HepG2 (cell line): ENCODE measurements around the gene RARS2. TPM values are rescaled to one million over a fixed set of nuclear protein-coding genes. Genes with fewer than 3 reads are reported as not detected.

Source experiments
- ATF7 ChIP-seq, 2 experiments: fragments of 450-650 bp in 1 of 2; sonication (generic) in 1 of 2; formaldehyde crosslinking in 1 of 2; IDR thresholded peaks; 2 replicates each; pipeline versions ENCODE4 v1.4.0 to v1.6.1; 2016 to 2020; ENCODE audit warnings: antibody characterized with exemption in 1 of 2, mild to moderate bottlenecking in 1 of 2, missing genetic modification reagents in 1 of 2
- EED ChIP-seq: sonication (generic); formaldehyde crosslinking; IDR thresholded peaks from 2 replicates; pipeline ENCODE4 v1.5.0; 2020; ENCODE audit warnings: mild to moderate bottlenecking, missing genetic modification reagents
- HMG20B ChIP-seq: conservative IDR thresholded peaks from 2 replicates; pipeline ENCODE4 v1.6.1; 2016; ENCODE audit warnings: missing genetic modification reagents, missing compliant biosample characterization
- HOXA9 ChIP-seq: sonication (generic); formaldehyde crosslinking; IDR thresholded peaks from 2 replicates; pipeline ENCODE4 v1.8.1; 2022; ENCODE audit warnings: missing genetic modification reagents, mild to moderate bottlenecking, moderate library complexity, borderline replicate concordance
- JARID2 ChIP-seq: sonication (generic); formaldehyde crosslinking; IDR thresholded peaks from 2 replicates; pipeline ENCODE4 v1.8.1; 2023; ENCODE audit warnings: missing genetic modification reagents, inconsistent platforms; ENCODE audit not compliant: insufficient replicate concordance
- MAF1 ChIP-seq: sonication (generic); formaldehyde crosslinking; IDR thresholded peaks from 2 replicates; pipeline ENCODE4 v1.5.0; 2020; ENCODE audit warnings: missing genetic modification reagents, borderline replicate concordance
- MAZ ChIP-seq, 2 experiments: sonication (generic) in 1 of 2; formaldehyde crosslinking in 1 of 2; IDR thresholded peaks; 2 replicates each; pipeline versions ENCODE4 v1.5.0 to v1.6.1; 2012 to 2020; ENCODE audit warnings: low read depth in 2 of 2, mild to moderate bottlenecking in 2 of 2, borderline replicate concordance in 1 of 2, improper control_type of control experiment in 1 of 2, low read length in 1 of 2, missing genetic modification reagents in 1 of 2, moderate library complexity in 1 of 2
- MEIS1 ChIP-seq: sonication (generic); formaldehyde crosslinking; IDR thresholded peaks from 2 replicates; pipeline ENCODE4 v1.9.0; 2021; ENCODE audit warnings: mild to moderate bottlenecking, missing genetic modification reagents, moderate library complexity, borderline replicate concordance
- NR1H2 ChIP-seq: sonication (generic); formaldehyde crosslinking; IDR thresholded peaks from 2 replicates; pipeline ENCODE4 v1.8.1; 2022; ENCODE audit warnings: low read depth, missing genetic modification reagents, borderline replicate concordance
- NR2F1 ChIP-seq, 2 experiments: fragments of 450-650 bp in 1 of 2; formaldehyde crosslinking in 1 of 2; IDR thresholded peaks; 2 replicates each; pipeline versions ENCODE4 v1.5.0 to v1.6.1; 2016 to 2020; ENCODE audit warnings: mild to moderate bottlenecking in 1 of 2, missing compliant biosample characterization in 1 of 2, missing genetic modification reagents in 1 of 2, moderate library complexity in 1 of 2
- NR2F2 ChIP-seq: IDR thresholded peaks from 2 replicates; pipeline ENCODE4 v1.6.1; 2012; ENCODE audit warnings: low read depth, inconsistent platforms, borderline replicate concordance
- PAX8 ChIP-seq: sonication (generic); formaldehyde crosslinking; IDR thresholded peaks from 2 replicates; pipeline ENCODE4 v1.8.0; 2022; ENCODE audit warnings: mild to moderate bottlenecking, missing genetic modification reagents, borderline replicate concordance
- PBX2 ChIP-seq: IDR thresholded peaks from 2 replicates; pipeline ENCODE4 v1.6.1; 2016; ENCODE audit warnings: control low read depth
- PITX1 ChIP-seq: sonication (generic); formaldehyde crosslinking; IDR thresholded peaks from 2 replicates; pipeline ENCODE4 v1.5.1; 2020; ENCODE audit warnings: mild to moderate bottlenecking, missing genetic modification reagents
- TGIF2 ChIP-seq: IDR thresholded peaks from 2 replicates; pipeline ENCODE4 v1.6.1; 2016; ENCODE audit warnings: control low read depth, missing compliant biosample characterization
- THYN1 ChIP-seq: sonication (generic); formaldehyde crosslinking; IDR thresholded peaks from 2 replicates; pipeline ENCODE4 v1.8.1; 2023; ENCODE audit warnings: low read depth, mild to moderate bottlenecking, moderate library complexity, missing genetic modification reagents, borderline replicate concordance
- ZBTB8A ChIP-seq: sonication (generic); formaldehyde crosslinking; IDR thresholded peaks from 2 replicates; pipeline ENCODE4 v1.4.0; 2020; ENCODE audit warnings: mild to moderate bottlenecking, low read depth, missing genetic modification reagents, borderline replicate concordance
- ZFP37 ChIP-seq: sonication (generic); formaldehyde crosslinking; IDR thresholded peaks from 2 replicates; pipeline ENCODE4 v1.4.0; 2020; ENCODE audit warnings: missing genetic modification reagents, borderline replicate concordance
- ZFP62 ChIP-seq: sonication (generic); formaldehyde crosslinking; IDR thresholded peaks from 2 replicates; pipeline ENCODE4 v1.4.0; 2020; ENCODE audit warnings: missing genetic modification reagents
- ZNF431 ChIP-seq: sonication (generic); formaldehyde crosslinking; IDR thresholded peaks from 2 replicates; pipeline ENCODE4 v1.9.0; 2022; ENCODE audit warnings: missing genetic modification reagents, low read depth, mild to moderate bottlenecking, borderline replicate concordance
- ZNF563 ChIP-seq: sonication (generic); formaldehyde crosslinking; IDR thresholded peaks from 2 replicates; pipeline ENCODE4 v1.8.0; 2022; ENCODE audit warnings: mild to moderate bottlenecking, moderate library complexity, missing genetic modification reagents
- ZNF660 ChIP-seq: sonication (generic); formaldehyde crosslinking; IDR thresholded peaks from 2 replicates; pipeline ENCODE4 v1.5.1; 2020; ENCODE audit warnings: mild to moderate bottlenecking, low read depth, missing genetic modification reagents, borderline replicate concordance
- ZNF816 ChIP-seq: sonication (generic); formaldehyde crosslinking; IDR thresholded peaks from 2 replicates; pipeline ENCODE4 v1.8.0; 2022; ENCODE audit warnings: missing genetic modification reagents, mild to moderate bottlenecking, borderline replicate concordance
- ZNF878 ChIP-seq: sonication (generic); formaldehyde crosslinking; IDR thresholded peaks from 2 replicates; pipeline ENCODE4 v1.8.1; 2023; ENCODE audit warnings: mild to moderate bottlenecking, missing genetic modification reagents, moderate library complexity
- polyA plus RNA-seq, 8 experiments: library from polyadenylated mRNA; depleted of rRNA in 3 of 8; stranded (reverse) in 7 of 8; unstranded in 1 of 8; fragments of >200 nt; fragmentation: Illumina TruSeq in 4 of 8; extraction: Trizol in 4 of 8; gene quantifications; 2 replicates each; pipeline versions ENCODE4 v1.2.1 to v1.2.3, GENCODE V29; 2011 to 2016; ENCODE audit warnings: low read depth in 4 of 8, missing spikeins in 1 of 8, mixed read lengths in 1 of 8; ENCODE audit not compliant: insufficient read depth in 1 of 8
- total RNA-seq, 5 experiments: library from RNA; depleted of rRNA; stranded (reverse); fragments of >200 nt; fragmentation: Illumina TruSeq; extraction: Trizol; gene quantifications; 2 replicates each; pipeline ENCODE4 v1.2.3, GENCODE V29; 2016; ENCODE audit warnings: low read depth in 1 of 5
- TF ChIP-seq, protein P1 (sequence below): sonication (generic); formaldehyde crosslinking; IDR thresholded peaks from 2 replicates; pipeline ENCODE4 v1.8.1; 2023; ENCODE audit warnings: mild to moderate bottlenecking, moderate library complexity, missing genetic modification reagents

Gene RARS2
- total and polyA plus RNA-seq, 2 of the 13 experiments (the other 11 are each of a cell fraction or from before 2014, with no cell fraction given), result 23.4 to 80.1 TPM

DNA sequence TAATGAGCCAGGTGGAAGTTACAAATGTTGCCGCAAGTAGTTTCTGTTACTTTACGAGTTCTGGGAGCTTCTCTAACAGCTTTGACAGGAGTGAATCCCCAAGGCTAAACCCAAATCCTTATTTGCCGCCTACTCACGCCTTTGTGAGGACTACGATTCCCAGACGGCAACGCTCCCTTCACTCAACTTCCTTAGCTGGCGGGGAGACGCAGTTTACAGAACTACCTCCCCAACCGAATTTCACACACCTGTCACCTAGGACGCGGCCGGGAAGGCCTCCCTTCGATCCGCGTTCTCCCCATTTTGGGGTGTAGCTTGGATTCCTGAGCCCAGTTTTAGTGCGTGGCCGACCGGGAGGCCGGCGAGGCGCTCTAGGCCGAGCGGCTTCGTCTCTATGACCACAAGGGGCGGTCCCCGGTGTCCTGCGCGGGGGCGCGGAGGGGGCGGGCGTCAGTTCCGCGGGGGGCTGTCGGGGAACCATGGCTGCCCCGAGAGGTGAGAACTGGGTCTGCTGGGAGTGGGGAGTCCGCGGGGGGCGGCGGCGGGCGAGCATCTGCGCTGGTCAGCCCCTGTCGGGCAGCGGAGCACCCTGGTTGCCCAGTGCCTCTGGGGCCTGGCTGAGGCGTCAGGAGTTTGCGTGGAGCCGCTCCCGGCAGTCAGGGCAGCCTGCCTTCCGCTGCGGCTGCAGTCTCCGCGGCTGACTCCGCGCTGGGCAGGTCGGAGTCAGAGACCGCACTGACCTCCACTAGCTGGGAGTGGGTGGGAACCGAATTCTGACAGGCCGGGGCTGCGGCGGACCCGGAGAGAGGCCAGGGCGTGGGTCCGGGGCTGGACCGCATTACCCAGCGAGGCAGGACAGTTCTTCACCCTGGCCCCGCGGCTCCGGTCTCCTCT lies 117.0 kb downstream of the RARS2 start, which contains the start of gene SLC35A1 (continued):
- TF ChIP-seq, protein P1, sequence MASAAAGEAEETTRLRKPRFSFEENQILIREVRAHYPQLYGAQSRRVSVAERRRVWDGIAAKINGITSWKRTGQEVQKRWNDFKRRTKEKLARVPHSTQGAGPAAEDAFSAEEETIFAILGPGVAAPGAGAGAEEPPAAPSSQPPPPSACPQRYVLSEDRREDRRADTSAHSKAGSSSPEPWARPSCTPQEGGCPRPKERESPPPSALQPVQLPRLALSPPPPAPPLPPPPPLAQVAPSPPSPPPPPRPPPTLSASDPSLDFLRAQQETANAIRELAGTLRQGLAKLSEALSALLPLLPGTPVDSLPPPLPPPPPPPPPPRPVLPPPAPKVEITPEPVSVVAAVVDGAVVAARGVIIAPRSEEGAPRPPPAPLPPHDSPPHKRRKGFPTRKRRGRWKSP (CRISPR knock-in tag), result peak; percentile 89
- TF ChIP-seq HOXA9 (no peak), PBX2 (CRISPR knock-in tag) (no peak; the same call in 1 of the 2 replicates), PAX8 (CRISPR knock-in tag) (no peak), MAF1 (CRISPR knock-in tag) (0 out of 2 replicates have a peak, but pooled peaks have one; percentile 87), ZFP37 (CRISPR knock-in tag) (no peak), EED (CRISPR knock-in tag) (peak; percentile 92), ZNF816 (CRISPR knock-in tag) (no peak), HMG20B (no peak), ZNF563 (CRISPR knock-in tag) (peak; percentile 84), ATF7 (IDR thresholded peaks at IDR 0.05) (no peak), ATF7 (CRISPR knock-in tag; IDR thresholded peaks at IDR 0.05) (no peak), NR2F2 (no peak), TGIF2 (CRISPR knock-in tag) (peak; percentile 58; the same call in 1 of the 2 replicates), MAZ (IDR thresholded peaks at IDR 0.05; ENCODE audit: borderline replicate concordance, low read depth, low read length) (peak; percentile 37; the same call in 1 of the 2 replicates), MAZ (CRISPR knock-in tag; IDR thresholded peaks at IDR 0.05; ENCODE audit: low read depth) (peak; percentile 87), ZNF431 (peak; percentile 83; the same call in 1 of the 2 replicates), ZFP62 (no peak), ZNF660 (CRISPR knock-in tag) (no peak), NR2F1 (CRISPR knock-in tag; IDR thresholded peaks at IDR 0.05) (no peak), ZNF878 (CRISPR knock-in tag) (no peak), MEIS1 (no peak; the same call in 1 of the 2 replicates), ZBTB8A (no peak), JARID2 (CRISPR knock-in tag) (no peak), NR1H2 (CRISPR knock-in tag) (no peak), PITX1 (no peak; the same call in 1 of the 2 replicates), THYN1 (no peak)
